Ascending aorta (tissue), 2 donors: ENCODE measurements around the gene FAM53C. TPM values are rescaled to one million over a fixed set of nuclear protein-coding genes. Genes with fewer than 3 reads are reported as not detected.
"Not testable (repeated sequence)": the region's sequence is repeated elsewhere in the genome, so short reads cannot be mapped to it uniquely, and the experiment has no call there.

Experiments used
- DNase-seq, 2 donors: peaks; one replicate each; pipeline ENCODE4 v3.0.0-alpha.2; 2019; ENCODE audit warnings: low spot score in 2 of 2
- H3K27ac ChIP-seq, 2 donors: fragments of 200-600 bp; sonication (generic); one replicate each; pipeline ENCODE4 v1.5.1; 2016 to 2017; ENCODE audit warnings: mild to moderate bottlenecking in 1 of 2
- H3K27me3 ChIP-seq: fragments of 200-600 bp; sonication (generic); one replicate; pipeline ENCODE4 v1.5.1; 2017
- H3K36me3 ChIP-seq, 2 donors: fragments of 200-600 bp; sonication (generic); one replicate each; pipeline ENCODE4 v1.5.1; 2016
- H3K4me1 ChIP-seq, 2 donors: fragments of 200-600 bp; sonication (generic); one replicate each; pipeline ENCODE4 v1.5.1; 2016 to 2017; ENCODE audit warnings: mild to moderate bottlenecking in 1 of 2
- H3K4me3 ChIP-seq, 2 donors: fragments of 200-600 bp; sonication (generic); one replicate each; pipeline ENCODE4 v1.5.1; 2016 to 2017; ENCODE audit warnings: mild to moderate bottlenecking in 1 of 2
- H3K9me3 ChIP-seq, 2 donors: fragments of 200-600 bp; sonication (generic); one replicate each; pipeline ENCODE4 v1.5.1; 2016
- CTCF ChIP-seq, 3 experiments: fragments of 200-600 bp in 2 of 3; fragments of 450-650 bp in 1 of 3; sonication (generic) in 2 of 3; IDR thresholded peaks; one replicate each; pipeline ENCODE4 v1.5.1; 2016 to 2019; ENCODE audit warnings: antibody characterized with exemption in 3 of 3, mild to moderate bottlenecking in 1 of 3, moderate library complexity in 1 of 3
- intact Hi-C: fragments of 100-400 bp; cut with DNase I; formaldehyde crosslinking; loops from one replicate; pipeline ENCODE4 v1.15.1; 2023
- total RNA-seq: library from RNA; depleted of rRNA; stranded (reverse); fragments of >200 nt; gene quantifications from one replicate; pipeline ENCODE4 v1.1.0, GENCODE V29; 2016

The FAM53C gene
- total RNA-seq, 1 donor from 2014 or later = 40.0 TPM

- intact Hi-C loops = no loop called here
- Histone ChIP-seq H3K27ac (no peak overlapping the region), H3K4me1 (no peaks in the 10 kb centered on the region), H3K9me3 (no peaks in the 10 kb centered on the region), H3K27me3 (no peaks in the 10 kb centered on the region), H3K4me3 (no peak overlapping the region), H3K36me3 (peaks cover 77 to 90% of the 10 kb centered on the region in 2 donors)
- DNase-seq = no peak
- no peak for TF ChIP-seq CTCF (IDR thresholded peaks at IDR 0.05)
Measured at GRCh38 chr5:138382347-138382746, 44.3 kb downstream of the FAM53C start.

- Histone ChIP-seq H3K36me3 (peaks cover 66 to 72% of the 10 kb centered on the region in 2 donors), H3K27ac (no peak overlapping the region), H3K4me1 (no peaks in the 10 kb centered on the region), H3K27me3 (no peaks in the 10 kb centered on the region), H3K9me3 (no peaks in the 10 kb centered on the region), H3K4me3 (no peak overlapping the region)
- intact Hi-C loops = no loop called here
- no peak for DNase-seq
- no peak for TF ChIP-seq CTCF (IDR thresholded peaks at IDR 0.05)
Measured at GRCh38 chr5:138385660-138386059, 47.6 kb downstream of the FAM53C start.

GRCh38 chr5:138386290-138386689, 48.2 kb downstream of the FAM53C start:
- intact Hi-C loops = no loop called here
- no peak for TF ChIP-seq CTCF (IDR thresholded peaks at IDR 0.05)
- H3K4me1 ChIP-seq = no peaks in the 10 kb centered on the region
- no peaks in the 10 kb centered on the region for H3K27me3 ChIP-seq
- no peak overlapping the region for H3K27ac ChIP-seq
- H3K36me3 ChIP-seq = peaks cover 66 to 72% of the 10 kb centered on the region in 2 donors
- H3K4me3 ChIP-seq = no peak overlapping the region
- no peaks in the 10 kb centered on the region for H3K9me3 ChIP-seq
- no peak for DNase-seq

GRCh38 chr5:138389332-138389731, 51.3 kb downstream of the FAM53C start:
- no peak overlapping the region for H3K4me3 ChIP-seq

GRCh38 chr5:138389911-138390310, 51.8 kb downstream of the FAM53C start:
- H3K27ac ChIP-seq, DNase-seq, H3K9me3 ChIP-seq, H3K4me3 ChIP-seq, intact Hi-C loops, H3K4me1 ChIP-seq, H3K27me3 ChIP-seq: not testable (repeated sequence)
- H3K36me3 ChIP-seq = peaks cover 57 to 77% of the 10 kb centered on the region in 2 donors

More at GRCh38 chr5:138389332-138389731, 51.3 kb downstream of the FAM53C start:
- no peak for TF ChIP-seq CTCF (IDR thresholded peaks at IDR 0.05)
- Histone ChIP-seq H3K36me3 (peaks cover 59 to 73% of the 10 kb centered on the region in 2 donors), H3K4me1 (no peaks in the 10 kb centered on the region), H3K27ac (no peak overlapping the region), H3K9me3 (no peaks in the 10 kb centered on the region), H3K27me3 (no peaks in the 10 kb centered on the region)
- intact Hi-C loops = no loop called here
- DNase-seq = no peak

GRCh38 chr5:138391859-138392386, 53.9 kb downstream of the FAM53C start:
- Histone ChIP-seq H3K9me3 (no peaks in the 10 kb centered on the region), H3K4me3 (no peak overlapping the region), H3K27me3 (no peaks in the 10 kb centered on the region), H3K4me1 (no peaks in the 10 kb centered on the region), H3K36me3 (peaks cover 56 to 78% of the 10 kb centered on the region in 2 donors), H3K27ac (no peak overlapping the region)
- TF ChIP-seq CTCF (IDR thresholded peaks at IDR 0.05) = no peak
- no peak for DNase-seq
- intact Hi-C loops = no loop called here

Other genes with a start within 250 kb of the FAM53C start
- gene NME5, start 198.8 kb upstream of the FAM53C start, total RNA-seq = not detected
- 18.8 TPM for gene BRD8, start 159.6 kb upstream of the FAM53C start, total RNA-seq
- not detected for gene KIF20A, start 159.2 kb upstream of the FAM53C start, total RNA-seq
- gene CDC23, start 124.9 kb upstream of the FAM53C start, total RNA-seq = 13.2 TPM
- not detected for gene GFRA3, start 63.6 kb upstream of the FAM53C start, total RNA-seq
- not detected for gene CDC25C, start 6.5 kb upstream of the FAM53C start, total RNA-seq
- 33.4 TPM for gene KDM3B, start 14.4 kb downstream of the FAM53C start, total RNA-seq
- 3.5 TPM for gene REEP2, start 100.8 kb downstream of the FAM53C start, total RNA-seq
- gene EGR1, start 127.2 kb downstream of the FAM53C start, total RNA-seq = 419 TPM
- 28.2 TPM for gene ETF1, start 205.0 kb downstream of the FAM53C start, total RNA-seq
- gene HSPA9, start 237.1 kb downstream of the FAM53C start, total RNA-seq = 75.5 TPM